Keratinocyte (primary cell): ENCODE measurements around the gene RBBP5.

Experiments
- EZH2 ChIP-seq: IDR thresholded peaks from one replicate; pipeline ENCODE4 v1.6.1; 2012; ENCODE audit warnings: inconsistent platforms, mild to moderate bottlenecking, low read length, moderate library complexity
- TF ChIP-seq, protein P1 (sequence below), 3 experiments: IDR thresholded peaks in 1 of 3; conservative IDR thresholded peaks in 1 of 3; optimal IDR thresholded peaks in 1 of 3; 2 replicates in 2 of 3; 3 replicates in 1 of 3; pipeline versions ENCODE3 to v1.5.1; 2011; ENCODE audit warnings: low read length in 3 of 3, mild to moderate bottlenecking in 3 of 3, moderate library complexity in 2 of 3, control low read depth in 1 of 3, inconsistent platforms in 1 of 3; ENCODE audit not compliant: insufficient read depth in 2 of 3; ENCODE audit errors: extremely low read depth in 1 of 3

DNA sequence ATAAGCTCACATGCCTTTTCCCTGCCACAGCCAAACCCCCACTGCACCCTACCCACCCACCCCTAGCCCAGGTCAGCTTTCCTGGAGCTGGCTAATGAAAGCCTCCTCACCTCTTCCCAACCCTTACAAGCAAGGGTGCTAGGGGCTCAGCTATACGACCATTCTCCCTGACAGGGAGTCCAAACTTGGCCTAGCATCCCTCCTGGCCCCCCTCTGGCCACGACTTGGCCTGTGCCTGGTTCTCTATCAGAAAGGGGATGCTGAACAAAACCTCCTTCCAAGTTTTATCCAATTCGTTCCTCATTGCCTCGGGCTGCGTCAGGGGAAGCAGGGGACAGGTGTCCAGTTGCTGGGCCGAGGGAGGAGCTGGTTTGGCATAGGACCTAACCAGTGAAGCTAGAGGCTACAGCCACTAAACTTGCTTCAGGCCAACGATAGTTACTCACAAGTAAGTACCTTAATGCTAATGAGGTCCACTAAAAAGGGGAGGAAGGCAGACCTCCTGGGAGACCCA lies 46.1 kb downstream of the RBBP5 start:
- TF ChIP-seq, protein P1, sequence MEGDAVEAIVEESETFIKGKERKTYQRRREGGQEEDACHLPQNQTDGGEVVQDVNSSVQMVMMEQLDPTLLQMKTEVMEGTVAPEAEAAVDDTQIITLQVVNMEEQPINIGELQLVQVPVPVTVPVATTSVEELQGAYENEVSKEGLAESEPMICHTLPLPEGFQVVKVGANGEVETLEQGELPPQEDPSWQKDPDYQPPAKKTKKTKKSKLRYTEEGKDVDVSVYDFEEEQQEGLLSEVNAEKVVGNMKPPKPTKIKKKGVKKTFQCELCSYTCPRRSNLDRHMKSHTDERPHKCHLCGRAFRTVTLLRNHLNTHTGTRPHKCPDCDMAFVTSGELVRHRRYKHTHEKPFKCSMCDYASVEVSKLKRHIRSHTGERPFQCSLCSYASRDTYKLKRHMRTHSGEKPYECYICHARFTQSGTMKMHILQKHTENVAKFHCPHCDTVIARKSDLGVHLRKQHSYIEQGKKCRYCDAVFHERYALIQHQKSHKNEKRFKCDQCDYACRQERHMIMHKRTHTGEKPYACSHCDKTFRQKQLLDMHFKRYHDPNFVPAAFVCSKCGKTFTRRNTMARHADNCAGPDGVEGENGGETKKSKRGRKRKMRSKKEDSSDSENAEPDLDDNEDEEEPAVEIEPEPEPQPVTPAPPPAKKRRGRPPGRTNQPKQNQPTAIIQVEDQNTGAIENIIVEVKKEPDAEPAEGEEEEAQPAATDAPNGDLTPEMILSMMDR (optimal IDR thresholded peaks at IDR 0.05 in 1 of 3, IDR thresholded peaks at IDR 0.05 in 1 of 3, conservative IDR thresholded peaks at IDR 0.05 in 1 of 3; ENCODE audit: extremely low read depth in 1 of 3, insufficient read depth in 2 of 3, low read length in 3 of 3): no peak
- TF ChIP-seq EZH2: no peak
